GM18951 (cell line): Measurements from ENCODE around the gene CHMP5.
"Not testable (repeated sequence)": the region's sequence is repeated elsewhere in the genome, so short reads cannot be mapped to it uniquely, and the experiment has no call there.

ENCODE experiments used
- POLR2A ChIP-seq: IDR thresholded peaks from 4 replicates; pipeline ENCODE4 v1.6.1; 2011; ENCODE audit warnings: mild to moderate bottlenecking; ENCODE audit not compliant: insufficient read length, insufficient read depth; ENCODE audit errors: extremely low read depth
- in situ Hi-C: fragments of 300-500 bp; cut with MboI; formaldehyde crosslinking; loops from one replicate; pipeline ENCODE4 v1.12.0; 2022; ENCODE audit warnings: low sequenced_read_pairs, mixed read lengths, inconsistent platforms; ENCODE audit not compliant: unreplicated experiment

Gene CHMP5

GRCh38 chr9:33294670-33295432 lies 30.0 kb downstream of the CHMP5 start:
- in situ Hi-C loops: no loop called here
- TF ChIP-seq POLR2A: no peak

GRCh38 chr9:33295571-33295970 lies 30.7 kb downstream of the CHMP5 start:
- no peak for TF ChIP-seq POLR2A
- in situ Hi-C loops: no loop called here

DNA sequence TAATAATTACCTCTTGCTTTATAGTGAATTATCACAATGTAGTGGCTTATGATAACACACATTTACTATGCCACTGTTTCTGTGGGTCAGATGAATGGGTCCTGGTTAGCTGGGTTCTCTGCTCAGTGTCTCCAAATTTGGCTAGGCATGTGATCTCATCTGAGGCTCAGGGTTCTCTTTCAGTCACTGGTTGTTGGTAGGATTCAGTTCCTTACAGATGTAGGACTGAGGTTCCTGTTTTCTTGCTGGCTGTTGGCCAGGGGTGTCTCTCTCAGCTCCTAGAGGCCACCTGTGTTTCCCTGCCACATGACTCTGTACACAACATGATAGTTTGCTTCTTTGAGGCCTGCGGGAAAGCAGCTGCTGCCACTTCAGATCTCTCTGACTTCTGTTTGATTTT lies 32.6 kb downstream of the CHMP5 start:
- TF ChIP-seq POLR2A: no peak
- in situ Hi-C loops: no loop called here

DNA sequence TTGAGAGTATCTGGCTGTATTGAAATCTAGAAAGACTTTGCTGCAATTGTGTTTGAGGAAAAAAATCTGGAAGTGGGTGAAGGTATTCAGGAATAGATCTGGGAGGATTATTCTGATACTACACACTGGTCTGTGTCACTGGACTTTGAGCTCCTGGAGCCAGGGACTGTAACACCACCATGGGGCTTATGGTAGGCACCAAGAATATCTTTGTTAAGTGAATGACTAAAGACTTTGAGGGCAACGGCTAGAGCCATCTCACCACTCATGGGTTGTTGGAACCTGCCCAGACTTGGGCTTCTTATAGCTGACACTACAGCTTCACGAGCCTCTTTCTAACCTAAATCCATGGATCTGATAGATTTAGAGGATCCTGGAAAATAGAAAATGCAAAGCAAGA lies 35.7 kb downstream of the CHMP5 start:
- in situ Hi-C loops: no loop called here
- TF ChIP-seq POLR2A: no peak

DNA sequence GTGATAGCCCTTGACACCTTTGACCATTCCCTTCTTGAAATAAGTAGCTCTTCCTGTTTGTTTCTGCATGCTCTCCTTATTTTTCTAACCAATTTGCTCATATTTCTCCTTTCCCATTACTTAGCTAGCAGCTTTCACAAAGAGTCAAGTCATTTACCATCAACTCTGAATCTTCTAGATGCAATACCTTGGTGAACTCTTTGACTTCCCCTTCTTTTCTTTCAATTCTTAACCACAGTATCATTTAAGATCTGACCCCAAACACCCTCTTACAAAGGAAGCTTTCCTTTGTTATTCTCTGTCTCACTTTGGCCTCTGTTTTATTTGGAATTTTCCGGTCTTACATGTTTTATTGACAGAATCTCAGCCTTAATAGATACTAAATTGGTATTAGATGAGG lies 39.5 kb downstream of the CHMP5 start:
- TF ChIP-seq POLR2A: no peak
- in situ Hi-C loops: no loop called here

GRCh38 chr9:33306037-33306436 lies 41.2 kb downstream of the CHMP5 start:
- TF ChIP-seq POLR2A: no peak
- in situ Hi-C loops: no loop called here

DNA sequence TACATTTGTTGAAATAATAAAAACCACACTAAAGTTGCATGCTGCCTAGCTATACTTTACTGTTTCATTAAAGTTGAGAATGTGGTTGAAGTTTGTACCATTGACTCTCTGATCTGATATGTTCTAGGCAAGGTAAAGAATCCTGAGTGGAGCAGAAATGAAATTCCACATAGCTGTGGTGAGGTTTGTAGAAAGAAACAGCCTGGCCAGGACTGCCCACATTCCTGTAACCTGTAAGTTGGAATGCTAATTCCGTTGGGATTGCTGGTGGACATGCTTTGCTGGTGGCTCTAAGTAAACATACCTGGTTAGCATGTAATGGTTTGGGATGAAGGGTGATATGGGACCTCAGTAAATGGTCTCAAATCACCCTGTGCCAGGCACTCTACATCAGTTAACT lies 42.2 kb downstream of the CHMP5 start:
- TF ChIP-seq POLR2A: no peak
- in situ Hi-C loops: no loop called here

GRCh38 chr9:33309903-33310302 lies 45.1 kb downstream of the CHMP5 start:
- in situ Hi-C loops: no loop called here
- TF ChIP-seq POLR2A: no peak

DNA sequence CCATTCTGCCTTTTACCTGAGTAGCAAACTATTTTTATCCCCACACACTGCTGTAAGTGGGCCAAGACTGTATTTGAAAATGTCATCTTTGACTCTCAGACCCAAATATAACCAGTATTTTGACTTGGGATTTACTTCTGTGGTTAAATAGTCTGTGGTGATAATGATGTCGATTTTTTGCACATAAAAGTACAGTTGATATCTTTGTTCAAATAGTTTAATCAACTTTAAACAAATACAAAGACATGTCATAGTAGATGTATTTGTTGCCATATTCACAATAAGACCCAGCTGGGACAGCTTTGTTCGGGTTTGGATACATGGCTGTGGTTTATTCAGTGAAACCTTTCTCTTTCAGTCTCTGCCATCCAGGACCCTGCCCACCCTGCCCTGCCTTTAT lies 45.9 kb downstream of the CHMP5 start:
- TF ChIP-seq POLR2A: no peak
- in situ Hi-C loops: no loop called here

GRCh38 chr9:33311953-33312352 lies 47.1 kb downstream of the CHMP5 start:
- no peak for TF ChIP-seq POLR2A
- in situ Hi-C loops: no loop called here

GRCh38 chr9:33315371-33315770 lies 50.5 kb downstream of the CHMP5 start:
- in situ Hi-C loops: no loop called here
- TF ChIP-seq POLR2A: no peak

DNA sequence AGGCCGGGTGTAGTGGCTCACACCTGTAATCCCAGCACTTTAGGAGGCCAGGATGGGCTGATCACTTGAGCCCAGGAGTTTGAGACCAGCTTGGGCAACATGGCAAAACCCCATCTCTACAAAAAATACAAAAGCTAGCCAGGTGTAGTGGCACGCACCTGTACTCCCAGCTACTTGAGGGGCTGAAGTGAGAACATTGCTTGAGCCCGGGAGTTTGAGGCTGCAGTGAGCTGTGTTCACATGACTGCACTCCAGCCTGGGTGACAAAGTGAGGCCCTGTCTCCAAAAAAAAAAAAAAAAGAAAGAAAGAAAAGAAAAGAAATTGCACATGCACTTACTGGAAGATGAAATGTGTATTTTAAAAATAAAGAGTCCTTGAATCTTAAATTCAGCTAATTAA lies 52.3 kb downstream of the CHMP5 start:
- in situ Hi-C loops: not testable (repeated sequence)

DNA sequence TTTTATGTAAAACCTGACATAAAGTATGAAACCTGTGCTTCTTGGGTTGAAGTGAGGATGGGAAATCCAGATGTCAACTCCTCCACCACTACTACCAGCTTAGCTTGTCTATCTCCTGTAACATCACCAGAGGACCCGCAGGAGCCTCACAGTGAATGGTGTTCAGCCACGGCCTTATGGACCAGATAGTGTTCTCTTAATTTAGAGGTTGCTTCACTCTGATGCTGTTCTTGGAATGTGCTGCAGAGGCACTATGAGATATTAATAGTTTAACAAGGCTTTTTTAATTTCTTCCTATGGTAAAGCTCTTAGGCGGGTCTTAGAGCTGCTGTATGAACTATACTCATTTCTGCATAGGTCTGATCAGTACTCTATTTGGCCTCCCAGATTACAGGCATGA lies 53.4 kb downstream of the CHMP5 start:
- TF ChIP-seq POLR2A: no peak
- in situ Hi-C loops: no loop called here

GRCh38 chr9:33318781-33319180 lies 53.9 kb downstream of the CHMP5 start:
- TF ChIP-seq POLR2A: no peak
- in situ Hi-C loops: no loop called here

DNA sequence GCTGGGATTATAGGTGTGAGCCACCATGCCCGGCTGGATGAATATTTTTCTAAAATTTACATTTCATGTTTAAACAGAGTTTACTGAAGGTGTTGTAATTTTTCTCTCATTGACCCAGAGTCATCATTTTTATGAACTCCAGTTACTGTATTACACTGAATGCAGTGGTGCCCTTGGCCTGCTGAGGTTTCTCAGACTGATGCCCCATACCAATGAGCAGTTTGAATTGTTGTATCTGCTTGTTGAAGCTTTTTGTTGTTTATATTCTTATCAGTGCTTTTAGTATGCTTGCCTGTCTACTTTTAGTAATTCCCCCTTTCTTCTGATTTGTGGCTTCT lies 55.4 kb downstream of the CHMP5 start:
- TF ChIP-seq POLR2A: no peak
- in situ Hi-C loops: no loop called here
